HEK293 (cell line): ENCODE results near the gene RASA1.

Experiments used
- TCF7L2 ChIP-seq: IDR thresholded peaks from 2 replicates; pipeline ENCODE4 v1.6.1; 2011; ENCODE audit warnings: low read depth, mild to moderate bottlenecking, inconsistent platforms, low read length, moderate library complexity, borderline replicate concordance
- TF ChIP-seq, protein P1 (sequence below): fragments of 450-650 bp; formaldehyde crosslinking; IDR thresholded peaks from 2 replicates; pipeline ENCODE4 v1.5.1; 2016; ENCODE audit warnings: missing biosample characterization, missing genetic modification characterization
- TF ChIP-seq, protein P2 (sequence below): fragments of 450-650 bp; formaldehyde crosslinking; IDR thresholded peaks from 2 replicates; pipeline ENCODE4 v1.5.1; 2016; ENCODE audit warnings: missing biosample characterization, missing genetic modification characterization
- TF ChIP-seq, protein P3 (sequence below): fragments of 450-650 bp; formaldehyde crosslinking; IDR thresholded peaks from 2 replicates; pipeline ENCODE4 v1.5.1; 2016; ENCODE audit warnings: missing biosample characterization, missing genetic modification characterization

DNA sequence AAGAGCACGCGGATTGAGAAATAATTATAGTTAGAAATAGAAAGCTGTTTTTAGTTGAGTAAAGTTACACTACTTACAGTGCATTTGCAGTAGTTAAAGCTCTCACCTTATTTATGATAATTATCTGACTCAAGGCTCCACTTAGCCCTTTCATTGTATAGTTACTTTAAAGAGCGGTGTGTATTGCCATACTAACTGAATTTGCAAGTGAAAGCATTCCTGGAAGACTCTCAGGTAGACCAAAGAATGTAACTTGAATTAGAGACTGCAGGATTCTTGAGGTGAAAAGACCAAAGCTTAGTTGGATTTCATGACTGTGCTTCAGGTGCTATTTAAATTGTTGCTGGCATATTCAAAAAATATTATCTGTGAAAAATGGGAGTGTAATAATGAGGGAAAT, 4.2 kb upstream of the RASA1 start:
- TF ChIP-seq, protein P1, sequence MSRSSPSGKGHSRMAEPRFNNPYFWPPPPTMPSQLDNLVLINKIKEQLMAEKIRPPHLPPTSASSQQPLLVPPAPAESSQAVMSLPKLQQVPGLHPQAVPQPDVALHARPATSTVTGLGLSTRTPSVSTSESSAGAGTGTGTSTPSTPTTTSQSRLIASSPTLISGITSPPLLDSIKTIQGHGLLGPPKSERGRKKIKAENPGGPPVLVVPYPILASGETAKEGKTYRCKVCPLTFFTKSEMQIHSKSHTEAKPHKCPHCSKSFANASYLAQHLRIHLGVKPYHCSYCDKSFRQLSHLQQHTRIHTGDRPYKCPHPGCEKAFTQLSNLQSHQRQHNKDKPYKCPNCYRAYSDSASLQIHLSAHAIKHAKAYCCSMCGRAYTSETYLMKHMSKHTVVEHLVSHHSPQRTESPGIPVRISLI (tag by site-specific recombination), result no peak
- TF ChIP-seq, protein P2, sequence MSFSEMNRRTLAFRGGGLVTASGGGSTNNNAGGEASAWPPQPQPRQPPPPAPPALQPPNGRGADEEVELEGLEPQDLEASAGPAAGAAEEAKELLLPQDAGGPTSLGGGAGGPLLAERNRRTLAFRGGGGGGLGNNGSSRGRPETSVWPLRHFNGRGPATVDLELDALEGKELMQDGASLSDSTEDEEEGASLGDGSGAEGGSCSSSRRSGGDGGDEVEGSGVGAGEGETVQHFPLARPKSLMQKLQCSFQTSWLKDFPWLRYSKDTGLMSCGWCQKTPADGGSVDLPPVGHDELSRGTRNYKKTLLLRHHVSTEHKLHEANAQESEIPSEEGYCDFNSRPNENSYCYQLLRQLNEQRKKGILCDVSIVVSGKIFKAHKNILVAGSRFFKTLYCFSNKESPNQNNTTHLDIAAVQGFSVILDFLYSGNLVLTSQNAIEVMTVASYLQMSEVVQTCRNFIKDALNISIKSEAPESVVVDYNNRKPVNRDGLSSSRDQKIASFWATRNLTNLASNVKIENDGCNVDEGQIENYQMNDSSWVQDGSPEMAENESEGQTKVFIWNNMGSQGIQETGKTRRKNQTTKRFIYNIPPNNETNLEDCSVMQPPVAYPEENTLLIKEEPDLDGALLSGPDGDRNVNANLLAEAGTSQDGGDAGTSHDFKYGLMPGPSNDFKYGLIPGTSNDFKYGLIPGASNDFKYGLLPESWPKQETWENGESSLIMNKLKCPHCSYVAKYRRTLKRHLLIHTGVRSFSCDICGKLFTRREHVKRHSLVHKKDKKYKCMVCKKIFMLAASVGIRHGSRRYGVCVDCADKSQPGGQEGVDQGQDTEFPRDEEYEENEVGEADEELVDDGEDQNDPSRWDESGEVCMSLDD, result no peak
- no peak for TF ChIP-seq TCF7L2
- TF ChIP-seq, protein P3, sequence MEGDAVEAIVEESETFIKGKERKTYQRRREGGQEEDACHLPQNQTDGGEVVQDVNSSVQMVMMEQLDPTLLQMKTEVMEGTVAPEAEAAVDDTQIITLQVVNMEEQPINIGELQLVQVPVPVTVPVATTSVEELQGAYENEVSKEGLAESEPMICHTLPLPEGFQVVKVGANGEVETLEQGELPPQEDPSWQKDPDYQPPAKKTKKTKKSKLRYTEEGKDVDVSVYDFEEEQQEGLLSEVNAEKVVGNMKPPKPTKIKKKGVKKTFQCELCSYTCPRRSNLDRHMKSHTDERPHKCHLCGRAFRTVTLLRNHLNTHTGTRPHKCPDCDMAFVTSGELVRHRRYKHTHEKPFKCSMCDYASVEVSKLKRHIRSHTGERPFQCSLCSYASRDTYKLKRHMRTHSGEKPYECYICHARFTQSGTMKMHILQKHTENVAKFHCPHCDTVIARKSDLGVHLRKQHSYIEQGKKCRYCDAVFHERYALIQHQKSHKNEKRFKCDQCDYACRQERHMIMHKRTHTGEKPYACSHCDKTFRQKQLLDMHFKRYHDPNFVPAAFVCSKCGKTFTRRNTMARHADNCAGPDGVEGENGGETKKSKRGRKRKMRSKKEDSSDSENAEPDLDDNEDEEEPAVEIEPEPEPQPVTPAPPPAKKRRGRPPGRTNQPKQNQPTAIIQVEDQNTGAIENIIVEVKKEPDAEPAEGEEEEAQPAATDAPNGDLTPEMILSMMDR (tag by site-specific recombination), result no peak
